Cerebellar cortex (tissue), 1 donor: ENCODE results near the gene TMC6.
"Not testable (repeated sequence)": the region's sequence is repeated elsewhere in the genome, so short reads cannot be mapped to it uniquely, and the experiment has no call there.

ENCODE experiments used
- DNase-seq: peaks from one replicate; pipeline ENCODE4 v3.0.0-alpha.2; 2015; ENCODE audit warnings: low spot score

TMC6 gene

GRCh38 chr17:78075545-78075944, 53.0 kb downstream of the TMC6 start:
- DNase-seq = no peak

- DNase-seq = no peak
Measured at GRCh38 chr17:78075011-78075410, 53.5 kb downstream of the TMC6 start.

GRCh38 chr17:78072961-78073360, 55.6 kb downstream of the TMC6 start:
- no peak for DNase-seq

GRCh38 chr17:78069695-78070094, 58.9 kb downstream of the TMC6 start:
- no peak for DNase-seq

- not testable (repeated sequence) for DNase-seq
Measured at GRCh38 chr17:78066976-78067375, 61.6 kb downstream of the TMC6 start.

- DNase-seq = no peak
Measured at GRCh38 chr17:78064708-78065107, 63.8 kb downstream of the TMC6 start.

GRCh38 chr17:78063489-78063888, 65.1 kb downstream of the TMC6 start:
- no peak for DNase-seq

- DNase-seq = no peak
Measured at GRCh38 chr17:78062596-78062995, 66.0 kb downstream of the TMC6 start.
